CD4-positive, alpha-beta T cell treated with Interleukin-15 for 4 hours (primary cell): ENCODE measurements around the gene FOXRED2.

Experiments
- DNase-seq: peaks from one replicate; pipeline ENCODE4 v3.0.0-alpha.2; 2020; ENCODE audit warnings: low spot score

FOXRED2 gene

DNA sequence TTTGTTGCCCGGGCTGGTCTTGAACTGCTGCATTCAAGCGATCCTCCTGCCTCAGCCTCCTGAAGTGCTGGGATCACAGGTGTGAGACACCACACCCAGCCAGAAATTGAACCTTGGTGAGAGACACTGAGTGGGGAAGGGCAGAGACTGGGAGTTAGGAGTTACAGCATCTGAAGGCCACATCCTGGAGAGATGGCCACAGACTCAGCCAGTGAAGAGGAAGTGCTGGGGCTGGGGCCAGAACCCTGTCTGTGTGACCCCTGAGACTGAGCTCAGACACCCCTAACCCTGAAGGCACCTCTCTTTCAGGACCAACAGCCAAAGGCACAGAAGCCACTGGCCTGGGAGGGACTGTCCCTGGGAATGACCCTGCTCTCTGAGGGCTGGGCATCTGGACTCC, 59.2 kb downstream of the FOXRED2 start:
- DNase-seq = no peak

- DNase-seq = no peak
Observed at GRCh38 chr22:36445158-36445668, 61.6 kb downstream of the FOXRED2 start.

DNA sequence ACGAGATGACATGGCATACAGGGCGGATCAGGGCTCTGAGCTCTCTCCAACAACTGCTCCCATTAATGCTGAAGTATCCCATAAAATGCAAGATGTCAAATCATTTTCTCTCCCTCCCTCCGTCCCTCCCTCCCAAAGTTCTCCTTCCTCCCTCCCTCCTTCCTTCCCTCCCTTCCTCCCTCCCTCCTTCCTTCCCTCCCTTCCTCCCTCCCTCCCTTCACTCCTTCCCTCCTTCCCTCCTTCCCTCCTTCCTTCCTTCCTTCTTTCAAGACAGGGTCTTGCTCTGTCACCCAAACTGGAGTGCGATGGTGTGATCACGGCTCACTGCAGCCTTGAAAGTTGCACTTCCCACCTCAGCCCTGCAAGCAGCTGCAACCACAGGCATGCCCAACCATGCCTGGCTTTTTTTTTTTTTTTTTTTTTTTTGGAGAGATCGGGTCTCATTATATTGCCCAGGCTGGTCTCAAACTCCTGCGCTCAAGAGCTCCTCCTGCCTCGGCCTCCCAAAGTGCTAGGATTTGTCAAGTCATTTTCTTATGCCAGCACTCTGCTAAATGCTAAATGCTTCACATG, 63.6 kb downstream of the FOXRED2 start:
- DNase-seq = no peak

GRCh38 chr22:36442506-36443197, 64.2 kb downstream of the FOXRED2 start:
- DNase-seq = no peak

- DNase-seq = no peak
Observed at GRCh38 chr22:36440429-36441002, 66.3 kb downstream of the FOXRED2 start.

DNA sequence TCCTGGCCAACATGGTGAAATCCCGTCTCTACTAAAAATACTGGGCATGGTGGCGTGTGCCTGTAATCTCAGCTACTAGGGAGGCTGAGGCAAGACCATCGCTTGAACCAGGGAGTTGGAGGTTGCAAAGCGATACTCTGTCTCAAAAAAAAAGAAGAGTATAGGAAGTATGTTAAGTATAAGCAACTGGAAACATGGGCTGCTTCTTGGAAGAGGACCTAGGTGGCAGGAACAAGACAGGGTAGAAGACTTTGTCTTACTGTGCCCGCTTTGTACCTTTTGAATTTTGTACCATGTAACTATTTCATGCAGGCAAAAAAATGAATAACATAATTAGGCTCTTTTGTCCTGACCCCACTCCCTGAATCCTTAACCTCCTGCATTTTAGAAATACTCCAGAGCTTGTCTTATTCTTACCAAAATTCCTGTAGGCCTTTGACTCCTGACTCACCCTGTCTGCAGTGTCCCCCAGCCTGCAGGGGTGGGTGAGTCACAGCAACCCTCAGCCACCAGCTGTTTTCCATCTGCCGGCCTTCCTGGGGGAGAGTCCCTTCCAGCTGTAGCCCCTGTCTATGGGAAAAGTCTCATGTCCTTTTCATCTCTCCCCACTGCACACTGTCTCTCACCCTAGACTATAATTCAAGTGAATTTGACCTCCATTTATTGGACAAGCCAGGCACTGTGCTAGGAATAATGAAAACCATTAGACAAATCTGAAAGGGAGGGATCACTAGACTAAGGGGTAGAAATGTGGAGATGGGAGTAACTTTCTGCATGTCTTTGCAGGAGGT, 67.2 kb downstream of the FOXRED2 start:
- DNase-seq = no peak
